ENCODE results near the gene MAP3K13.
A peak's percentile ranks its signal among the peaks of the same experiment; 100 is the strongest.
"Not testable (repeated sequence)": the region's sequence is repeated elsewhere in the genome, so short reads cannot be mapped to it uniquely, and the experiment has no call there.

The MAP3K13 gene

DNA sequence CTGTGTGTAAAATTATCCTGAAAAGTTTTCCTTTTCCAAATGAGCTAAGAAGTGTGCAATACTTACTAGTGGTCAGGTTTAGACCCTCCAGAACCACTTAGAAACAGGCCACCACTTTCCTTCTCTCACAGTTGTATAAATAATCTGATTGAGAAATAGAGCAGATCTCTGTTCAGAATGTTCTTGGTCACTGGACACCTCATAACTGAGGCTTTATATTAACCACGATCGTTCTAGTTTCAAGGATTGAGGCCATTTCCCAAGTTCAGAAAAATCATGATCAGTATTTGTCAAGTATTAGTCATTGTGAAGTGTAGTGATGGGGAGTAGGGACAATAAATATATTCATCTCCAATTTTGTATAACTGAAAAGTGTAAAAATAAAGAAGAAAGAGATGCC, 1.0 kb upstream of the MAP3K13 start:
- Mint-ChIP-seq H3K36me3 (ENCODE audit: low read depth) (no peaks in the 10 kb centered on the region), H3K9me3 (no peaks in the 10 kb centered on the region), H3K4me3 (no peak overlapping the region), H3K4me1 (ENCODE audit: low read depth) (peaks cover 10% of the 10 kb centered on the region), H3K27ac (no peak overlapping the region), H3K27me3 (ENCODE audit: low read depth) (peaks cover 53% of the 10 kb centered on the region)

DNA sequence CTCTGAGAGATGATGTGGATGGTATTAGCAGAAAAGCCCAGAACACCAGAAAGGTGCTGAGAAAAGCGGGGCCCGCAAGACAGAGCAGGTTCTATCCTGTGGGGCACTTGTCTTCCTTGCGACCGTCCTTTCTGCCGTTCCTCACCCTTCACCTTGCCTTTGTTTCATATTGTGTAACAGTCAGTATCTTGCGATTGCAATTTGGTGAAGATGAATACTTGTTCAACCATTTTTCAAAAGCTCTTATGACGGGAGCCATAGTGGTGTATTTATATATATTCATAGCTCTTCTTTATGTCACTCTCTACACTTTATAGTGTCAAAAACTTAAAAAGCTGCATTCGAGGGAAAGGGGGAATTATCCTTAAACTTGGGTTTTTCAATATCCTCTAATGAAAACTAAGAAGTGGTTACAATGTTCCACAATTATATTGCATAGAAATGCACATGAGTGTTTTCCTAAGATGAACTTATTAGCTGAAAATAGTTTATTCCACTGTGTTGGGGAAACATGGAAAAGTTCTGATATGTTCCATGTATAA, 797 bp downstream of the MAP3K13 start:
- peaks cover 61% of the 10 kb centered on the region for H3K27me3 Mint-ChIP-seq (ENCODE audit: low read depth)

DNA sequence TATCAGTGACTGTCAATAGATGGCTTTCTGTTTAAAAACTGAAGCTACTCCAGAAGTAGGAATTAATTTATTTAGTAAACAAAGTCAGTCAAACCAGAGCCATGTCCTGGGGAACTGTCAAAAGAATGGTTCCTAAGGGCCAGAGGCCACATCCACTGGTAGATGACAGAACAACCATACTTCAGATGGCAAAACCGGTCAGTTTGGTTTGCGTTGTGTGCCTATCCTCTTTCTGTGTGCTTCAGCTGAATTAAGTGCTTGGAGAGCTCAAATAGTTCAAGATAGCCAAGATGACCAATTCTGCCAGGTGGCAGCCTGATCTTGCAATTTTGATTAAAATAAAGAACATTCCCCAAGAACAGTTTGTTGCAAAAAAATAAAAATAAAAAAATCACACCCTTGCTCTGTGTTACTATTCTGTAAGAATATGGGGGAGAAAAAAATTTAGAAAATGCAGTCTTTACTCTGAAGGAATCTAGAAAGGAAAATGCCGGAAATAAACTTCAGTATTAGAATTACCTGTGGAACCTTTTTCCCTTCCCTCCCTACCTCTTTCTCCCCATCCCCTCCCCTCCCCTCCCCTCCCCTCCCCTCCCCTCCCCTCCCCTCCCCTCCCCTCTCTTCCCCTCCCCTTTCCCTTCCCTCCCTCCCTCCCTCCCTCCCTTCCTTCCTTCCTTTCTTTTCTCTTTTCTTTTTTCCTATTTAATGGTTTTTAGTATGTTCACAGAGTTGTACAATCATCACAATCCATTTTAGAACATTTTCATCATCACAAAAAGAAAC, 2.5 kb downstream of the MAP3K13 start:
- Mint-ChIP-seq H3K4me3 (no peak overlapping the region), H3K27me3 (ENCODE audit: low read depth) (peaks cover 62% of the 10 kb centered on the region), H3K27ac (no peak overlapping the region), H3K36me3 (ENCODE audit: low read depth) (no peaks in the 10 kb centered on the region), H3K9me3 (no peaks in the 10 kb centered on the region), H3K4me1 (ENCODE audit: low read depth) (peaks cover 10% of the 10 kb centered on the region)

More for the DNA sequence above, 797 bp downstream of the MAP3K13 start:
- Mint-ChIP-seq H3K4me3 (peak overlapping the region; percentile 82), H3K4me1 (ENCODE audit: low read depth) (peaks cover 10% of the 10 kb centered on the region), H3K36me3 (ENCODE audit: low read depth) (no peaks in the 10 kb centered on the region), H3K9me3 (no peaks in the 10 kb centered on the region), H3K27ac (no peak overlapping the region)

DNA sequence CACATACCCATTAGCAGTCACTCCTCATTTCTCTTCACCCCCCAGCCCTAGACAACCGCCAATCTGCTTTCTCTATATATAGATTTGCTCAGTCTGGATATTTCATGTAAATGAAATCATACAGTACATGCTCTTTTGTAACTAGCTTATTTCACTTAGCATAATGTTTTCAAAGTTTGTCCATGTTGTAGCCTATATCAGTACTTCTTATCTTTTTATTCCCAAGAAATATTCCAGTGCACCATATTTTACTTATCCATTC, 3.1 kb downstream of the MAP3K13 start:
- peaks cover 62% of the 10 kb centered on the region for H3K27me3 Mint-ChIP-seq (ENCODE audit: low read depth)
- H3K36me3 Mint-ChIP-seq (ENCODE audit: low read depth) = no peaks in the 10 kb centered on the region
- peaks cover 10% of the 10 kb centered on the region for H3K4me1 Mint-ChIP-seq (ENCODE audit: low read depth)
- H3K27ac Mint-ChIP-seq = no peak overlapping the region
- H3K9me3 Mint-ChIP-seq = no peaks in the 10 kb centered on the region
- H3K4me3 Mint-ChIP-seq = no peak overlapping the region

DNA sequence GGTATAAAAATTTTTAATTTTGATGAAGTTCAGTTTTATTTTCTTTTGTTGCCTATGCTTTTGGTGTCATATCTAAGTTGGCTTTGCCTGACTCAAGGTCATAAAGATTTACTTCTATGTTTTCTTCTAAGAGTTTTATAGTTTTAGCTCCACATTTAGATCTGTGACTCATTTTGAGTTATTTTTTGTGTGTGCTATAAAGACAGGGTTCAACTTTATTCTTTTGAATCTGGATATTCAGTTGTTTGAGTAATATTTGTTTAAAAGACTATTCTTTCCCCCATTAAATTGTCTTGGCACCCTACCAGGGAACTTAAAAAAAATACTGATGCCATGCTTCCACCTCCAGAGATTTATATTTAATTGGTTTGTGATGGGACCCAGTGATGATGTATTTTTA, 4.0 kb downstream of the MAP3K13 start:
- H3K27me3 Mint-ChIP-seq (ENCODE audit: low read depth) = peaks cover 66% of the 10 kb centered on the region
- no peak overlapping the region for H3K27ac Mint-ChIP-seq
- H3K9me3 Mint-ChIP-seq = no peaks in the 10 kb centered on the region
- no peak overlapping the region for H3K4me3 Mint-ChIP-seq
- peaks cover 10% of the 10 kb centered on the region for H3K4me1 Mint-ChIP-seq (ENCODE audit: low read depth)
- H3K36me3 Mint-ChIP-seq (ENCODE audit: low read depth) = no peaks in the 10 kb centered on the region

DNA sequence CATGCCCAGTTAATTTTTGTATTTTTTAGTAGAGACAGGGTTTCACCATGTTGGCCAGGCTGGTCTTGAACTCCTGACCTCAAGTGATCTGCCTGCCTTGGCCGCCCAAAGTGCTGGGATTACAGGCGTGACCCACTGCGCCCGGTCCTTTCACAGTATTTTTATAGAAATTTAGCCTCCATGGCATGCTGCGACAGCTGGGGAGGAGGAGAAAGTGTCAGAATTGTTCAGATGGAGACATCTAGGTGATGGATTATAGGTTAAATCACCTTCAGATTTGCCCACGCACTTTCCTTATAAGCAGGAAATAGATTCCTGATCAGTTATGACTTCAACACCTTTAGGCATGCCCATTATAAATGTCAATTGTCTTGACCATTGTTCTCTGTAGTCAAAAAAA, 7.4 kb downstream of the MAP3K13 start:
- H3K4me3 Mint-ChIP-seq; H3K27ac Mint-ChIP-seq; H3K9me3 Mint-ChIP-seq; H3K36me3 Mint-ChIP-seq (ENCODE audit: low read depth); H3K4me1 Mint-ChIP-seq (ENCODE audit: low read depth): not testable (repeated sequence)
- H3K27me3 Mint-ChIP-seq (ENCODE audit: low read depth) = peaks cover 42% of the 10 kb centered on the region

DNA sequence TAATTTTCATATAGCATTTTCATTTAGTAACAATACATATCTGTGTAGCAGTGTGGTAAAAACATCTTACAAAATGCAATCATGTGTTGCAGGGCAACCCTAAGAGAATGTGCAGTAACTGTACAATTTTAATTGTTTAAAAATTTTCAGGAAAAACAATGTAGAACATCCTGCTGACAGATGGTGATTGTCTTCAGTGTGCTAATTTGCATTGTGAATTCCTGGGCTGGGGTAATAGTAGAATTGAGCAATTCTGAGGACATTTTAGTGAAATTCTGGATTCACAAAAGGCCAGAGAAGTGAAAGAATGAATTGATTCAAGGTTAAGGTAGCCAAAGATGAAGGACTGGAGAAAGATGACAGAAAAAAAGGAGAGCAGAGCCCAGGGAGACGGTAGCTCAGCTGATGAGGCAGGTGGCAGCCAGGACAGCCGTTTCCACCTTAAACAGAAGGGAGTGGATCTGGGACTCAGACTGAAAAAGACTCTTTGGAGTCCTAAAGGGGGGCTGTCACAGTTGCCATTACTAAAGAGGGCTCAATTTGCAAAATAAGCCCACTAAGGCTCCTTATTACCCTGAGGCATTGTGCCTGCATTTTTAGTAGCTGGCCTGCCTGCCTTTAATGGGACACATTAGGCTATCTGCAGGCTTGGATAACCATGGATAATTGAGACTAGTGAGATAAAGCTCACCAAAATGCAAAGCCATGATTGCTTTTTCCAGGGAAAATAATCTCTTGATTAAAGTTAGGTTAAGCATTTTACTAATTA, 8.6 kb downstream of the MAP3K13 start:
- Mint-ChIP-seq H3K4me3 (no peak overlapping the region), H3K27ac (no peak overlapping the region), H3K36me3 (ENCODE audit: low read depth) (no peaks in the 10 kb centered on the region), H3K4me1 (ENCODE audit: low read depth) (no peaks in the 10 kb centered on the region), H3K9me3 (no peaks in the 10 kb centered on the region), H3K27me3 (ENCODE audit: low read depth) (peaks cover 32% of the 10 kb centered on the region)

DNA sequence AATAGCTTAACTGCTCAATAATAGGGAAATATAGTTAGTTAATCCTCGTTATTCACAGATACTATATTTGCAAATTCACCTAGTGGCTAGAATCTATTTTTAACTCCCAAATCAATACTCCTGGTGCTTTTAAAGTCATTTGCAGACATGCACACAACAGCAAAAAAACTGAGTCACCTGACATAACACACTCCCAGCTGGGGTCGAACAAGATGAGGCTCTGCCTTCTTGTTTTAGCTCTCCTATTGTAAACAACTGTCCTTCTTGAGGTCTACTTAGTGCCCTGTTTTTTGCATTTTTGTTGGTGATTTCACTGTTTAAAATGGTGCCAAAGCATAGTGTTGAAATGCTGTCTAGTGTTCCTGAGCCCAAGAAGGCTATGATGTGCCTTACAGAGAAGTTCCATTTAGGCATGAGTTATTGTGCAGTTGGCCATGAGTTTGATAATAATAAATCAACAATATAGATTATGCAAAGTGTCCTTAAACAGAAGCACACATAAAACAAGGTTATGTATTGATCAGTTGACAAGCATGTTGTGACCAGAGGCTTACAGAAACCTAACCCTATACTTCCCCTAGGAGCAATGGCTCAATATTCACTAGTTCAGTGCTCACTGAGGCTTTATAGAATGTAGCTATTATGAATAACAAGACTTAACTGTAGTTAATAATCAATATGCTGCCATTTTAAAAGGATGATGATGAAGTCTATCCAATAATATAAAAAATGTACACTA, 18.6 kb downstream of the MAP3K13 start:
- Mint-ChIP-seq H3K27ac (no peak overlapping the region), H3K4me1 (ENCODE audit: low read depth) (no peaks in the 10 kb centered on the region), H3K9me3 (no peaks in the 10 kb centered on the region), H3K36me3 (ENCODE audit: low read depth) (no peaks in the 10 kb centered on the region), H3K27me3 (ENCODE audit: low read depth) (peaks cover 6% of the 10 kb centered on the region), H3K4me3 (no peak overlapping the region)

DNA sequence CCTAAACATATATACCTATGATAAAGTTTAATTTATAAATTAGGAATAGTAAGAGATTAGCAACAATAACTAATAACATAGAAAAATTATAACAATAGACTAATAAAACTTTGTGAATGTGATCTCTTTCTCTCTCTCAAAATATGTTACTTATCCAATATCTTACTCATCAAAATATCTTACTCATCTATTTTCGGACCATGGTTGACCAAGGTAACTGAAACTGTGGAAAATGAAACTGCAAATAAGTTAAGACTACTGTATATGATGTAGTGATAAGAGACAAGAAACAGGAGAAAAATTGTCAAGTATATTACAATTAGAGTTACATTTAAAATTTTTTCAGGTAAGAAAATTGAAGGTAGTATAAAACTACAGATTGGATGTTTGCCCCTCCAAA, 19.2 kb downstream of the MAP3K13 start:
- Mint-ChIP-seq H3K4me1 (ENCODE audit: low read depth) (no peaks in the 10 kb centered on the region), H3K27ac (no peak overlapping the region), H3K36me3 (ENCODE audit: low read depth) (no peaks in the 10 kb centered on the region), H3K27me3 (ENCODE audit: low read depth) (peaks cover 12% of the 10 kb centered on the region), H3K9me3 (no peaks in the 10 kb centered on the region), H3K4me3 (no peak overlapping the region)

DNA sequence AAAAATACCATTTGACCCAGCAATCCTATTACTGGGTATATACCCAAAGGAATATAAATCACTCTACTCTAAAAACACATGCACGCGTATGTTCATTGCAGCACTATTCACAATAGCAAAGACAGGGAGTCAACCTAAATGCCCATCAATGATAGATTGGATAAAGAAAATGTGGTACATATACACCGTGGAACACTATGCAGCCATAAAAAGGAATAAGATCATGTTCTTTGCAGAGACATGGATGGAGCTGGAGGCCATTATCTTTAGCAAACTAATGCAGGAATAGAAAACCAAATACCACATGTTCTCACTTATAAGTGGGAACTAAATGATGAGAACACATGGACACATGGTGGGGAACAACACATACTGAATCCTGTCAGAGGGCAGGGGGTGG, 23.6 kb downstream of the MAP3K13 start:
- H3K27ac Mint-ChIP-seq; H3K9me3 Mint-ChIP-seq; H3K4me3 Mint-ChIP-seq; H3K36me3 Mint-ChIP-seq (ENCODE audit: low read depth); H3K4me1 Mint-ChIP-seq (ENCODE audit: low read depth): not testable (repeated sequence)
- peaks cover 21% of the 10 kb centered on the region for H3K27me3 Mint-ChIP-seq (ENCODE audit: low read depth)

DNA sequence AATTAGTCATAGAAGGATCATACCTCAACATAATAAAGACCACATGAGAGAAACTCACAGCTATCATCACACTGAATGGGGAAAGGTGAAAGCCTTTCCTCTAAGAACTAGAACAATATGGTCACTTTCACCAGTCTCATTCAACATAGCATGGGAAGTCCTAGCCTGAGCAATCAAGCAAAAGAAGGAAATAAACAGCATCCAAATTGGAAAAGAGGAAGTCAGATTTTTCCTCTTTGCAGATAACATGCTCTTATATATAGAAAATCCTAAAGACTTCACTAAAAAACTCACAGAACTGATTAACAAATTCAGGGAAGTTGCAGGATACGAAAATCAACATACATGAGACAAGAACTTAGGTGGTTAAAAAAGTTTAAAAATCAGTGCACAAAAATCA, 24.7 kb downstream of the MAP3K13 start:
- H3K27ac Mint-ChIP-seq = no peak overlapping the region
- H3K9me3 Mint-ChIP-seq = no peaks in the 10 kb centered on the region
- H3K36me3 Mint-ChIP-seq (ENCODE audit: low read depth) = no peaks in the 10 kb centered on the region
- H3K4me3 Mint-ChIP-seq = no peak overlapping the region
- H3K27me3 Mint-ChIP-seq (ENCODE audit: low read depth) = peaks cover 26% of the 10 kb centered on the region
- H3K4me1 Mint-ChIP-seq (ENCODE audit: low read depth) = no peaks in the 10 kb centered on the region

DNA sequence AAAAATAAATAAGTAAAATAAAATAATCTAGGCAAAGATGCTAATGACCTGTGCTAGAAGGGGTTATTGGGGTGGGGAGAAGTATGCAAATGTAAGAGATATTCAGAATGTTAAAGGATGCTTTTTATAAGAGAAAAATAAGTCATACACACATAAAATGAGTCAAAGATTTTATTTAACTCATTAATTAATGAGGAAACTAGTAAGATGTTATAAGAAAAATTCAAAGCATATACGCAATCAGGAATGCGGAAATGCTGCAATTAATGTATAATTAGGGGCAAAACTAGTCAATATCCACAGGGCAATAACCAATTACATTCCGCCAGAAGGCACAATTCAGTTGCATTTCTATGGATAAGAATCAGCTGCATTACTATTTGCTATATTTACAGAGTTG, 30.1 kb downstream of the MAP3K13 start:
- H3K27me3 Mint-ChIP-seq (ENCODE audit: low read depth) = peaks cover 6% of the 10 kb centered on the region
- H3K36me3 Mint-ChIP-seq (ENCODE audit: low read depth) = no peaks in the 10 kb centered on the region
- no peaks in the 10 kb centered on the region for H3K9me3 Mint-ChIP-seq
- no peak overlapping the region for H3K27ac Mint-ChIP-seq
- no peaks in the 10 kb centered on the region for H3K4me1 Mint-ChIP-seq (ENCODE audit: low read depth)
- H3K4me3 Mint-ChIP-seq = no peak overlapping the region

DNA sequence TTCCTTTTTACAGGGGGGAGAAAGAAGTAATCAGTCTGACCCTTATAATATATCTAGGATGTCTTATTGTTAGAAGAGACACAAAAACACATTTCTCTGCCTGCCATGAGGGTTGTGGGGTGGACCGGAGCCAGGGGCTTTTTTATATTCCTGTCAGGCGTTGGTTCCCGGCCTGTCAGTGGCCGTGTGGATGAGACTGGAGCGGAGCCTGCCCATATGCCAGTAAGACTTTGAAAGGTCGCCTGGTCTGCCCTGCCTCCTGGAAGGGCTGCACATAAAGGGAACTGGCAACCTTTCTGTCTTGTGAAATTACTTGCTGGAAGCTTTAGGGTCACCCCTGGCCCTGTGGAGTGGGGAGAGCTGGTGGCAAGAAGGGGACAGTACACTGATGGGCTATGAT, 34.7 kb downstream of the MAP3K13 start:
- Mint-ChIP-seq H3K4me1 (ENCODE audit: low read depth) (no peaks in the 10 kb centered on the region), H3K4me3 (no peak overlapping the region), H3K27ac (no peak overlapping the region), H3K9me3 (no peaks in the 10 kb centered on the region), H3K27me3 (ENCODE audit: low read depth) (no peaks in the 10 kb centered on the region), H3K36me3 (ENCODE audit: low read depth) (no peaks in the 10 kb centered on the region)

DNA sequence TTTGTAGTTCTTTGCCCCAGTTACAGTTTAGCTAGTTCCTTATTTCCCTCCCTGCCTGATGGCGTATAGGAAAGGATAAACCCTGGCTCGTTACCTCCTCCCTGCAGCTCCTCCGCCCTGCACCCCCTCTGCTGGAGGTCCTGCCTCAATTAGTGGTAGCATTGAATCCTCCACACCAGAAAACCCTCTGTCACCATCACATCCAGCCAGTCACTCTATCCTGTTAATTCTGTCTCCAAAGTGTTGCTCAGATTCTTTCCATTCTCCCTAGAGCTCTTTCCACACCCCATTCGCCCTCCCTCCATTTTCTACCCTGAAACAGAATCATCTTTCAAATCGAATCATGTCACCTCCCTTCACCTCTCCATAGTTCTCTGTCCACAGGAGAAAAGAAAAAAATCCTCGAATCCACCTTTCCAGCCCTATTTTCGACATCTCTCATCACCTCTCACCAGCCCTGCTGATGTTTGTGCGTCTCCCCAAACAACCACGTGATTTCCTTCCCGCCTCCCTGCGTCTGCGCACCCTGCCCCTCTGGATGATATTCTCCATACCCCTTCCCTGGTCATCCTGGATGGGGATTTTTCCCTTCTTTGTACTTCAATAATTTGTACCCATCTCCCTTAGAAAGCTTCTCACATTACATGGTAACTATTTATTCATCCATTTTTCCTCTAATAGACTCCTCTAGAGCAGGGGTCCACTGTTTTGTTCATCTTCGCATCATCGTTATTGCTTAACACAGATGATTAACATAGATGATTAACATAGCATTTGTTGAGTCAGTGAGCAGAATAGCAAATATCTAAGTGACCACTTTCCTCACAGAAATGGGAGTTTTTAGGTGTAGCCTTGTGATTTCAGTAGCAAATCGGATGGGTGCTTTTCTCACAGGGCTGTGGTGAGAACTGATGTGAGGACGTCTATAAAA, 37.1 kb downstream of the MAP3K13 start:
- Mint-ChIP-seq H3K9me3 (no peaks in the 10 kb centered on the region), H3K4me1 (ENCODE audit: low read depth) (no peaks in the 10 kb centered on the region), H3K27ac (no peak overlapping the region), H3K27me3 (ENCODE audit: low read depth) (peaks cover 3% of the 10 kb centered on the region), H3K36me3 (ENCODE audit: low read depth) (no peaks in the 10 kb centered on the region), H3K4me3 (no peak overlapping the region)

All from T-helper 1 cell treated with Interleukin-12 subunit alpha and Interleukin-12 subunit beta and Interleukin-4 antibody, amounts not matched to agents 30 μg/mL and 1 μg/mL, for 36 hours (primary cell).